Measurements from ENCODE around the gene ICAM3.
"Not testable (repeated sequence)": the region's sequence is repeated elsewhere in the genome, so short reads cannot be mapped to it uniquely, and the experiment has no call there.

The ICAM3 gene

GRCh38 chr19:10339380-10339960 lies at the start of gene ICAM3:
TSS of gene ICAM3 (minus strand) at chr19:10339624. CDS start at chr19:10339614, 10 bp downstream.
- no peak for DNase-seq

- peak; percentile 90 for DNase-seq
Measured at GRCh38 chr19:10388957-10389356, 49.5 kb upstream of the ICAM3 start.

GRCh38 chr19:10384580-10384979 lies 45.2 kb upstream of the ICAM3 start:
- no peak for DNase-seq

GRCh38 chr19:10383223-10383499 lies 43.7 kb upstream of the ICAM3 start:
- not testable (repeated sequence) for DNase-seq

- peak; percentile 99 for DNase-seq
Measured at GRCh38 chr19:10380313-10381102, 41.1 kb upstream of the ICAM3 start, which contains the start of gene TYK2. TSS of gene TYK2 (minus strand) at chr19:10380572. CDS start at chr19:10378406, 2,166 bp downstream.

- no peak for DNase-seq
Measured at GRCh38 chr19:10379880-10380312, 40.5 kb upstream of the ICAM3 start.

- no peak for DNase-seq
Measured at GRCh38 chr19:10378124-10378523, 38.7 kb upstream of the ICAM3 start.

GRCh38 chr19:10377140-10377640 lies 37.8 kb upstream of the ICAM3 start:
- not testable (repeated sequence) for DNase-seq

GRCh38 chr19:10374931-10375330 lies 35.5 kb upstream of the ICAM3 start:
- no peak for DNase-seq

GRCh38 chr19:10372690-10373089 lies 33.3 kb upstream of the ICAM3 start:
- DNase-seq: no peak

GRCh38 chr19:10368101-10368803 lies 28.8 kb upstream of the ICAM3 start:
- DNase-seq: no peak

GRCh38 chr19:10366950-10367512 lies 27.6 kb upstream of the ICAM3 start:
- not testable (repeated sequence) for DNase-seq

GRCh38 chr19:10365518-10365917 lies 26.1 kb upstream of the ICAM3 start:
- no peak for DNase-seq

GRCh38 chr19:10364644-10365043 lies 25.2 kb upstream of the ICAM3 start:
- no peak for DNase-seq

GRCh38 chr19:10363789-10364281 lies 24.4 kb upstream of the ICAM3 start:
- DNase-seq: peak; percentile 71

GRCh38 chr19:10362259-10362658 lies 22.8 kb upstream of the ICAM3 start:
- no peak for DNase-seq

- no peak for DNase-seq
Measured at GRCh38 chr19:10361569-10362011, 22.2 kb upstream of the ICAM3 start.

GRCh38 chr19:10356431-10356830 lies 17.0 kb upstream of the ICAM3 start:
- no peak for DNase-seq

- peak; percentile 96 for DNase-seq
Measured at GRCh38 chr19:10353793-10354391, 14.5 kb upstream of the ICAM3 start.

- peak; percentile 97 for DNase-seq
Measured at GRCh38 chr19:10352764-10353671, 13.6 kb upstream of the ICAM3 start.

- DNase-seq: no peak
Measured at GRCh38 chr19:10346509-10346908, 7.1 kb upstream of the ICAM3 start.

GRCh38 chr19:10344780-10345179 lies 5.4 kb upstream of the ICAM3 start:
- DNase-seq: no peak
